Panc1 (cell line): ENCODE results near the gene LY9. TPM values are rescaled to one million over a fixed set of nuclear protein-coding genes. Genes with fewer than 3 reads are reported as not detected.

Experiments used
- ATAC-seq: fragments of 200-7000 bp; cut with Tn5 transposase; 2 replicates; pipeline ENCODE4 v1.9.1; 2020; ENCODE audit warnings: mild to moderate bottlenecking, moderate library complexity
- BruUV-seq: library from RNA; stranded (reverse); fragments of 400-500 nt; replicated peaks from 2 replicates; lab custom pipeline; 2021; lab: Mats Ljungman, UMichigan
- CTCF ChIA-PET: fragments of 300-600 bp; sonication (Branson Sonifier 250); formaldehyde crosslinking; loops from one replicate; lab custom pipeline; 2022; ENCODE audit warnings: antibody characterized with exemption; lab: Charles Lee
- POLR2A ChIA-PET: fragments of 300-600 bp; sonication (Branson Sonifier 250); formaldehyde crosslinking; loops from one replicate; lab custom pipeline; 2022; ENCODE audit warnings: antibody characterized with exemption; lab: Charles Lee
- DNase-seq: peaks from one replicate; pipeline ENCODE4 v3.0.0-alpha.2; 2010; ENCODE audit warnings: low read depth, low spot score
- H3K27ac ChIP-seq: 2 replicates; pipeline ENCODE4 v1.5.1; 2011; ENCODE audit warnings: mild to moderate bottlenecking, low read length, inconsistent platforms
- H3K27me3 ChIP-seq: fragments of 200-500 bp; sonication (Bioruptor generic); 2 replicates; pipeline ENCODE4 v1.6.0; 2014; ENCODE audit warnings: low read length, inconsistent platforms; ENCODE audit not compliant: control insufficient read depth, insufficient read depth
- H3K36me3 ChIP-seq: fragments of 200-500 bp; sonication (Bioruptor generic); 2 replicates; pipeline ENCODE4 v1.5.1; 2014; ENCODE audit warnings: inconsistent platforms, mild to moderate bottlenecking, low read length, moderate library complexity; ENCODE audit not compliant: control insufficient read depth, insufficient read depth
- H3K4me1 ChIP-seq: 2 replicates; pipeline ENCODE4 v1.5.1; 2011; ENCODE audit warnings: inconsistent platforms, mild to moderate bottlenecking, low read length, moderate library complexity; ENCODE audit not compliant: control insufficient read depth, insufficient read depth
- H3K4me3 ChIP-seq, 2 experiments: 2 replicates each; pipeline ENCODE4 v1.5.1; 2011 to 2012; ENCODE audit warnings: low read depth in 2 of 2, low read length in 2 of 2, mild to moderate bottlenecking in 2 of 2, inconsistent platforms in 1 of 2, moderate library complexity in 1 of 2
- H3K9me3 ChIP-seq: fragments of 200-500 bp; sonication (Bioruptor generic); 2 replicates; pipeline ENCODE4 v1.5.1; 2014; ENCODE audit warnings: low read depth, mild to moderate bottlenecking, inconsistent platforms, low read length, moderate library complexity; ENCODE audit not compliant: control insufficient read depth, insufficient read depth
- CTCF ChIP-seq: fragments of 450-650 bp; IDR thresholded peaks from 2 replicates; pipeline ENCODE4 v1.5.1; 2017; ENCODE audit warnings: mild to moderate bottlenecking
- POLR2AphosphoS5 ChIP-seq: IDR thresholded peaks from 2 replicates; pipeline ENCODE4 v1.6.1; 2012; ENCODE audit warnings: mild to moderate bottlenecking, low read depth, low read length, moderate library complexity
- REST ChIP-seq, 2 experiments: IDR thresholded peaks; 2 replicates each; pipeline ENCODE4 v1.6.1; 2011 to 2012; ENCODE audit warnings: low read depth in 2 of 2, control low read depth in 1 of 2, low read length in 1 of 2, mild to moderate bottlenecking in 1 of 2, moderate library complexity in 1 of 2; ENCODE audit not compliant: insufficient read depth in 1 of 2
- SIN3A ChIP-seq: IDR thresholded peaks from 2 replicates; pipeline ENCODE4 v1.6.1; 2012; ENCODE audit warnings: low read depth, mild to moderate bottlenecking, low read length, moderate library complexity, borderline replicate concordance; ENCODE audit not compliant: insufficient read depth
- TCF7L2 ChIP-seq: IDR thresholded peaks from 2 replicates; pipeline ENCODE4 v1.6.1; 2011; ENCODE audit warnings: mild to moderate bottlenecking, low read depth, low read length, inconsistent platforms
- in situ Hi-C: cut with HindIII; loops from 2 replicates; pipeline ENCODE4 v1.10.0; 2016; ENCODE audit warnings: low sequenced_read_pairs, low pct_unique_long_range_greater_than_20kb
- intact Hi-C: fragments of 100-400 bp; cut with micrococcal nuclease; formaldehyde crosslinking; loops from one replicate; pipeline ENCODE4 v1.10.0; 2022; ENCODE audit not compliant: unreplicated experiment
- total RNA-seq: library from RNA; stranded (reverse); gene quantifications from one replicate; pipeline ENCODE4 v1.2.1, GENCODE V29; 2021; ENCODE audit not compliant: unreplicated experiment

LY9 gene
- total RNA-seq, 1 experiment from 2014 or later, result 0.10 TPM

GRCh38 chr1:160844447-160845232 is 48.7 kb downstream of the LY9 start:
- intact Hi-C loops (no loop called here), in situ Hi-C loops (no loop called here)
- no peaks in the 10 kb centered on the region for H3K9me3 ChIP-seq
- no peaks in the 10 kb centered on the region for H3K36me3 ChIP-seq
- ATAC-seq (no peak), DNase-seq (no peak)
- peaks cover 4% of the 10 kb centered on the region; the same call in 1 of the 2 replicates for H3K27me3 ChIP-seq
- BruUV-seq, result no TSS peak
- ChIA-PET CTCF (no interaction called here), POLR2A (no interaction called here)
- no peaks in the 10 kb centered on the region for H3K4me1 ChIP-seq
- TF ChIP-seq POLR2AphosphoS5 (no peak), CTCF (no peak), SIN3A (no peak), REST (IDR thresholded peaks at IDR 0.05; ENCODE audit: insufficient read depth in 1 of 2, low read depth in 2 of 2, low read length in 1 of 2) (no peak), TCF7L2 (no peak)
- no peak overlapping the region for H3K4me3 ChIP-seq
- H3K27ac ChIP-seq, result no peak overlapping the region

GRCh38 chr1:160846281-160846680 is 50.3 kb downstream of the LY9 start:
- DNase-seq (no peak), ATAC-seq (no peak)
- Histone ChIP-seq H3K4me3 (no peak overlapping the region), H3K27me3 (peaks cover 6% of the 10 kb centered on the region; the same call in 1 of the 2 replicates), H3K9me3 (no peaks in the 10 kb centered on the region), H3K4me1 (no peaks in the 10 kb centered on the region), H3K36me3 (no peaks in the 10 kb centered on the region), H3K27ac (no peak overlapping the region)
- intact Hi-C loops (no loop called here), in situ Hi-C loops (no loop called here)
- no TSS peak for BruUV-seq
- POLR2A ChIA-PET, result no interaction called here
- CTCF ChIA-PET, result no interaction called here
- TF ChIP-seq POLR2AphosphoS5 (no peak), TCF7L2 (no peak), SIN3A (no peak), REST (IDR thresholded peaks at IDR 0.05; ENCODE audit: insufficient read depth in 1 of 2, low read depth in 2 of 2, low read length in 1 of 2) (no peak), CTCF (no peak)
